GM12892 (cell line): ENCODE measurements around the gene RECK.
"Not testable (repeated sequence)": the region's sequence is repeated elsewhere in the genome, so short reads cannot be mapped to it uniquely, and the experiment has no call there.

Source experiments
- POLR2A ChIP-seq: IDR thresholded peaks from 2 replicates; pipeline ENCODE4 v1.6.1; 2011; ENCODE audit warnings: low read depth, low read length, control low read depth
- POLR2AphosphoS5 ChIP-seq: IDR thresholded peaks from 2 replicates; pipeline ENCODE4 v1.6.1; 2011; ENCODE audit warnings: low read depth, low read length, control low read depth
- TAF1 ChIP-seq: IDR thresholded peaks from 2 replicates; pipeline ENCODE4 v1.6.1; 2011; ENCODE audit warnings: low read depth, mild to moderate bottlenecking, control low read depth, low read length, borderline replicate concordance

- TF ChIP-seq POLR2AphosphoS5, TAF1, POLR2A: not testable (repeated sequence)
Measured at GRCh38 chr9:36159509-36159908, 122.8 kb downstream of the RECK start.
